Liver (tissue), 9 donors: ENCODE data around the gene PRKN. TPM values are rescaled to one million over a fixed set of nuclear protein-coding genes. Genes with fewer than 3 reads are reported as not detected.

Experiments
- DNase-seq: peaks from one replicate; pipeline ENCODE4 v3.0.0-alpha.2; 2017; ENCODE audit warnings: low spot score
- H3K27ac ChIP-seq, 2 donors: one replicate each; pipeline ENCODE4 v1.7.0; 2013; ENCODE audit warnings: inconsistent platforms in 2 of 2, low read length in 2 of 2, control low read depth in 1 of 2, low read depth in 1 of 2, mild to moderate bottlenecking in 1 of 2
- H3K27me3 ChIP-seq, 4 donors: one replicate each; pipeline versions ENCODE4 v1.6.1 to v1.7.0; 2013; ENCODE audit warnings: low read length in 3 of 4, inconsistent platforms in 1 of 4, mild to moderate bottlenecking in 1 of 4, moderate library complexity in 1 of 4; ENCODE audit not compliant: control insufficient read depth in 4 of 4, insufficient read depth in 4 of 4
- H3K36me3 ChIP-seq, 4 donors: one replicate each; pipeline versions ENCODE4 v1.6.1 to v1.7.0; 2013; ENCODE audit warnings: low read length in 3 of 4, mild to moderate bottlenecking in 3 of 4, low read depth in 1 of 4, moderate library complexity in 1 of 4; ENCODE audit not compliant: control insufficient read depth in 4 of 4, insufficient read depth in 3 of 4
- H3K4me1 ChIP-seq, 4 donors: one replicate each; pipeline versions ENCODE4 v1.6.1 to v1.7.0; 2013; ENCODE audit warnings: low read length in 3 of 4, mild to moderate bottlenecking in 3 of 4, moderate library complexity in 1 of 4; ENCODE audit not compliant: control insufficient read depth in 4 of 4, insufficient read depth in 4 of 4
- H3K4me3 ChIP-seq, 3 donors: one replicate each; pipeline versions ENCODE4 v1.6.1 to v1.7.0; 2013; ENCODE audit warnings: low read length in 3 of 3, control low read depth in 1 of 3, low read depth in 1 of 3, mild to moderate bottlenecking in 1 of 3
- H3K9ac ChIP-seq, 2 donors: one replicate each; pipeline ENCODE4 v1.7.0; 2013; ENCODE audit warnings: low read length in 2 of 2, mild to moderate bottlenecking in 2 of 2, moderate library complexity in 2 of 2, control low read depth in 1 of 2, low read depth in 1 of 2
- H3K9me3 ChIP-seq, 4 donors: one replicate each; pipeline versions ENCODE4 v1.6.1 to v1.7.0; 2013; ENCODE audit warnings: low read length in 3 of 4; ENCODE audit not compliant: control insufficient read depth in 4 of 4
- EGR1 ChIP-seq, 2 donors: IDR thresholded peaks; 2 replicates each; pipeline ENCODE4 v1.6.1; 2016 to 2018; ENCODE audit warnings: antibody characterized with exemption in 2 of 2, low read depth in 2 of 2
- FOXA2 ChIP-seq: IDR thresholded peaks from 2 replicates; pipeline ENCODE4 v1.6.1; 2016; ENCODE audit warnings: antibody characterized with exemption
- GABPA ChIP-seq, 2 donors: IDR thresholded peaks in 1 of 2; conservative IDR thresholded peaks in 1 of 2; 2 replicates each; pipeline ENCODE4 v1.6.1; 2016; ENCODE audit warnings: antibody characterized with exemption in 2 of 2, mild to moderate bottlenecking in 1 of 2, moderate library complexity in 1 of 2
- HNF4A ChIP-seq, 2 donors: conservative IDR thresholded peaks; 2 replicates each; pipeline ENCODE4 v1.6.1; 2016; ENCODE audit warnings: antibody characterized with exemption in 2 of 2, mild to moderate bottlenecking in 2 of 2
- HNF4G ChIP-seq: IDR thresholded peaks from 2 replicates; pipeline ENCODE4 v1.6.1; 2016; ENCODE audit warnings: antibody characterized with exemption
- NR2F2 ChIP-seq: IDR thresholded peaks from 2 replicates; pipeline ENCODE4 v1.6.1; 2016; ENCODE audit warnings: antibody characterized with exemption
- RAD21 ChIP-seq, 2 donors: IDR thresholded peaks; 2 replicates each; pipeline ENCODE4 v1.6.1; 2016; ENCODE audit warnings: antibody characterized with exemption in 2 of 2, mild to moderate bottlenecking in 2 of 2
- RXRA ChIP-seq, 2 donors: IDR thresholded peaks; 2 replicates each; pipeline ENCODE4 v1.6.1; 2017 to 2018; ENCODE audit warnings: antibody characterized with exemption in 2 of 2, mild to moderate bottlenecking in 1 of 2
- TAF1 ChIP-seq: conservative IDR thresholded peaks from 2 replicates; pipeline ENCODE4 v1.6.1; 2016; ENCODE audit warnings: antibody characterized with exemption, mild to moderate bottlenecking
- YY1 ChIP-seq: IDR thresholded peaks from 2 replicates; pipeline ENCODE4 v1.6.1; 2016; ENCODE audit warnings: antibody characterized with exemption, mild to moderate bottlenecking
- WGBS: extraction: QIAGEN DNeasy Blood & Tissue Kit; methylation state at CpG from one replicate; pipeline ENCODE4 v1.1.7; 2013; 5-methylcytosine and 5-hydroxymethylcytosine counted together
- polyA plus RNA-seq, 2 donors: library from polyadenylated mRNA; stranded (reverse) in 1 of 2; unstranded in 1 of 2; fragments of 200-250 nt in 1 of 2; fragments of >200 nt in 1 of 2; fragmentation: Nextera tagmentation in 1 of 2; extraction: Ambion mirVana in 1 of 2; gene quantifications; one replicate each; pipeline versions ENCODE4 v1.2.1 to v1.2.3, GENCODE V29; 2013 to 2015
- total RNA-seq, 2 donors: library from RNA; depleted of rRNA; stranded (reverse); fragments of >200 nt; gene quantifications; one replicate each; pipeline ENCODE4 v1.2.3, GENCODE V29; 2014
- TF ChIP-seq, protein P1 (sequence below): IDR thresholded peaks from 2 replicates; pipeline ENCODE4 v1.6.1; 2016; ENCODE audit warnings: antibody characterized with exemption
- TF ChIP-seq, protein P2 (sequence below): IDR thresholded peaks from 2 replicates; pipeline ENCODE4 v1.6.1; 2016; ENCODE audit warnings: antibody characterized with exemption
- TF ChIP-seq, protein P3 (sequence below): IDR thresholded peaks from 2 replicates; pipeline ENCODE4 v1.6.1; 2016; ENCODE audit warnings: antibody characterized with exemption
- TF ChIP-seq, protein P4 (sequence below): IDR thresholded peaks from 2 replicates; pipeline ENCODE4 v1.6.1; 2016; ENCODE audit warnings: antibody characterized with exemption, mild to moderate bottlenecking
- donor health status: healthy.
- donor health status: healthy.
- donor health status: healthy.
- donor health status: healthy.
- donor health status: healthy.

Gene PRKN
- total and polyA plus RNA-seq, 4 donors, result 0.47 to 4.1 (median 3.2) TPM

DNA sequence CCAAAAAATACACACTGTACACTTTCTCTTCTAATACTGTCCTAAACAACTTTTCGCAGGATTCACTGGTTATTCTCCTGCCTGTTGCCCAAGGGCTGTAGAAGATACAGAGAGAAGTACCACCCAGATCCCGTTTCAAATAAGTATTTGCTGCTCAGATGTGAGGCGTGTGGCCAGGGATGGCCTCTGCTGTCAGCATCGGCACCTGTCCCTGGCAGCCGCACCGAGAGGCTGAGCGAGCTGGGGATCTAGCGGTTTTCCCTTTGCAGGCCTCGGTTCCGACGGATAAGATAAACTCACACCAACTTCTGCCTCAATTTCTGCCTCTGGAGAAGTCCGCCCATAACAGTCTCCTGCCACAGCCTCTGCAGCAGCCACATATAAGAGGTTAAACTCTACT is 768.5 kb downstream of the PRKN start (continued):
- no peak for TF ChIP-seq NR2F2
- no peak for TF ChIP-seq FOXA2
- TF ChIP-seq RAD21 (IDR thresholded peaks at IDR 0.05), result no peak
- TF ChIP-seq, protein P1, sequence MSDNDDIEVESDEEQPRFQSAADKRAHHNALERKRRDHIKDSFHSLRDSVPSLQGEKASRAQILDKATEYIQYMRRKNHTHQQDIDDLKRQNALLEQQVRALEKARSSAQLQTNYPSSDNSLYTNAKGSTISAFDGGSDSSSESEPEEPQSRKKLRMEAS, result no peak
- TF ChIP-seq RXRA (IDR thresholded peaks at IDR 0.05), result no peak
- no peak for TF ChIP-seq YY1

DNA sequence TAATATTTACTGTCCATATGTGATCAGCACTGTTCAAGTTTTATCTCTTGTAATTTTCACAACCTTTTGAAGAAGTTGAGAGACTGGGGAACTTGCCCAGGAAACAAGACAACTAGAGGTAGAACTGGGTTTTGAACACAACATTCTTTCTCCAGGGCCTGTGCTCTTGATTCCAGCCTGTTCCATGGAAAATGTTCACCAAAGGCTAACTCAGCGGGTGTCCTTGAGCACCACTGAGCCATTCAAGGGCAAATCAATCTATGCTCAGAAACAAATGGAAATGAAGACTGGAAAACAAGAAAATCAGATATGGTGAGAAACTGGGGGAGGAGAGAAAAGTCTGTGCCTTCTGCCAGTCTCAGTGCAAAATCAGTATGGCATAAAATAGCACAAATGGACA is 771.5 kb downstream of the PRKN start:
- no peaks in the 10 kb centered on the region for H3K36me3 ChIP-seq
- H3K4me1 ChIP-seq, result no peaks in the 10 kb centered on the region
- H3K4me3 ChIP-seq, result no peak overlapping the region
- DNase-seq, result no peak
- no peak overlapping the region for H3K9ac ChIP-seq
- 93% methylated on average over 1 of the region's 1 CpG for WGBS
- H3K9me3 ChIP-seq, result no peaks in the 10 kb centered on the region
- no peaks in the 10 kb centered on the region for H3K27me3 ChIP-seq
- TF ChIP-seq RAD21 (IDR thresholded peaks at IDR 0.05) (no peak), YY1 (no peak), HNF4A (conservative IDR thresholded peaks at IDR 0.05) (no peak), HNF4G (no peak), NR2F2 (no peak), EGR1 (IDR thresholded peaks at IDR 0.05; ENCODE audit: low read depth in 2 of 2) (no peak), GABPA (IDR thresholded peaks at IDR 0.05 in 1 of 2, conservative IDR thresholded peaks at IDR 0.05 in 1 of 2) (no peak), RXRA (IDR thresholded peaks at IDR 0.05) (no peak), FOXA2 (no peak)
- TF ChIP-seq, protein P2, sequence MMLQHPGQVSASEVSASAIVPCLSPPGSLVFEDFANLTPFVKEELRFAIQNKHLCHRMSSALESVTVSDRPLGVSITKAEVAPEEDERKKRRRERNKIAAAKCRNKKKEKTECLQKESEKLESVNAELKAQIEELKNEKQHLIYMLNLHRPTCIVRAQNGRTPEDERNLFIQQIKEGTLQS, result no peak
- no peak overlapping the region for H3K27ac ChIP-seq

DNA sequence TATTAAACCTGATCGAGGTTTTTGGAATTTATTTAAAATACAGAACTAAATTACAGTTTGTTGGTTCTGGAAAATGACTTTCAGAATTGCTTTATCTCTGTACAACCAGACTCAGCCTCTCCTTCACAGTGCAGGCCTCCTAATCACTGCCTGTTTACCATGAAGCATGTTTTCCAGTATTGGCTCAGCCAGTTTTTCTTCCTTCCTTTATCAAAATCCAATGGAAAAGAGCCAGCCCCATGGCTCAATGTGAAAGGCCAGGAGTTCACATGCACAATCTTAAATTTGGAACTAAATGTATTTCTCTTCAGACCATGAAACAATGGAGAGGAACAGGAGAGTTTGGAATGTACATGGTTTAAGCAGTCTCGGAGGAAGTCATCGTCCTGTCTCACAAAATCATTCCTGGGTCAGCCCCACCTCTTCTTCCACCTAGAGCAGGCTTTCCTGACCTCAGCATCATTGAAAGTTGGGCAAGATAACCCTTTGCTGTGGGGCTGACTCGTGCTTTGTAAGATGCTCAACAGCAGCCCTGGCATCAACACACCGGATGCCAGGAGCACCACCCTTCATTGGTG is 772.8 kb downstream of the PRKN start:
- WGBS, result 76% methylated on average over 5 of the region's 5 CpGs

DNA sequence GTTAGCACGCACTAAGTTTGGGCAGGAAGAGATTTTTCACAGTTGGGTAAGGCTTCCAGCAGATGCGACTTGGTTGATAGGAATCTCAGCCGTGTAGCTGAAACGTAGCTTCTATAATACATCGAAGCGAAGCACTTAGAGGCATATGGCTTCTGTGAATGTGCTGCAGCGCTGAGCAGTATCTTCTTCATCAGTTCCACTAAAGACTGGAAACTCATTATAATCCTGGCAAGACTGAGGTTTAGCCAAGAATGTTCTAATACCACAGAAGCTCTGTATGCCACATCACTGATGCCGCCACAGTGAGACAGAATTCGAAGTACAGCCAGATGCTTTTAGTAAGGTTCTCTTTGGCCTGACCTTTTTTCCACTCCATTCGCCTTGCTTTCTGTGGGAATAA is 773.5 kb downstream of the PRKN start:
- no peaks in the 10 kb centered on the region for H3K9me3 ChIP-seq
- no peaks in the 10 kb centered on the region for H3K4me1 ChIP-seq
- H3K9ac ChIP-seq, result no peak overlapping the region
- DNase-seq, result no peak
- no peak overlapping the region for H3K4me3 ChIP-seq
- 89% methylated on average over 10 of the region's 10 CpGs for WGBS
- no peaks in the 10 kb centered on the region for H3K36me3 ChIP-seq
- TF ChIP-seq, protein P3, sequence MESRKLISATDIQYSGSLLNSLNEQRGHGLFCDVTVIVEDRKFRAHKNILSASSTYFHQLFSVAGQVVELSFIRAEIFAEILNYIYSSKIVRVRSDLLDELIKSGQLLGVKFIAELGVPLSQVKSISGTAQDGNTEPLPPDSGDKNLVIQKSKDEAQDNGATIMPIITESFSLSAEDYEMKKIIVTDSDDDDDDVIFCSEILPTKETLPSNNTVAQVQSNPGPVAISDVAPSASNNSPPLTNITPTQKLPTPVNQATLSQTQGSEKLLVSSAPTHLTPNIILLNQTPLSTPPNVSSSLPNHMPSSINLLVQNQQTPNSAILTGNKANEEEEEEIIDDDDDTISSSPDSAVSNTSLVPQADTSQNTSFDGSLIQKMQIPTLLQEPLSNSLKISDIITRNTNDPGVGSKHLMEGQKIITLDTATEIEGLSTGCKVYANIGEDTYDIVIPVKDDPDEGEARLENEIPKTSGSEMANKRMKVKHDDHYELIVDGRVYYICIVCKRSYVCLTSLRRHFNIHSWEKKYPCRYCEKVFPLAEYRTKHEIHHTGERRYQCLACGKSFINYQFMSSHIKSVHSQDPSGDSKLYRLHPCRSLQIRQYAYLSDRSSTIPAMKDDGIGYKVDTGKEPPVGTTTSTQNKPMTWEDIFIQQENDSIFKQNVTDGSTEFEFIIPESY, result no peak
- TF ChIP-seq YY1 (no peak), RXRA (IDR thresholded peaks at IDR 0.05) (no peak), FOXA2 (no peak)
- TF ChIP-seq, protein P4, sequence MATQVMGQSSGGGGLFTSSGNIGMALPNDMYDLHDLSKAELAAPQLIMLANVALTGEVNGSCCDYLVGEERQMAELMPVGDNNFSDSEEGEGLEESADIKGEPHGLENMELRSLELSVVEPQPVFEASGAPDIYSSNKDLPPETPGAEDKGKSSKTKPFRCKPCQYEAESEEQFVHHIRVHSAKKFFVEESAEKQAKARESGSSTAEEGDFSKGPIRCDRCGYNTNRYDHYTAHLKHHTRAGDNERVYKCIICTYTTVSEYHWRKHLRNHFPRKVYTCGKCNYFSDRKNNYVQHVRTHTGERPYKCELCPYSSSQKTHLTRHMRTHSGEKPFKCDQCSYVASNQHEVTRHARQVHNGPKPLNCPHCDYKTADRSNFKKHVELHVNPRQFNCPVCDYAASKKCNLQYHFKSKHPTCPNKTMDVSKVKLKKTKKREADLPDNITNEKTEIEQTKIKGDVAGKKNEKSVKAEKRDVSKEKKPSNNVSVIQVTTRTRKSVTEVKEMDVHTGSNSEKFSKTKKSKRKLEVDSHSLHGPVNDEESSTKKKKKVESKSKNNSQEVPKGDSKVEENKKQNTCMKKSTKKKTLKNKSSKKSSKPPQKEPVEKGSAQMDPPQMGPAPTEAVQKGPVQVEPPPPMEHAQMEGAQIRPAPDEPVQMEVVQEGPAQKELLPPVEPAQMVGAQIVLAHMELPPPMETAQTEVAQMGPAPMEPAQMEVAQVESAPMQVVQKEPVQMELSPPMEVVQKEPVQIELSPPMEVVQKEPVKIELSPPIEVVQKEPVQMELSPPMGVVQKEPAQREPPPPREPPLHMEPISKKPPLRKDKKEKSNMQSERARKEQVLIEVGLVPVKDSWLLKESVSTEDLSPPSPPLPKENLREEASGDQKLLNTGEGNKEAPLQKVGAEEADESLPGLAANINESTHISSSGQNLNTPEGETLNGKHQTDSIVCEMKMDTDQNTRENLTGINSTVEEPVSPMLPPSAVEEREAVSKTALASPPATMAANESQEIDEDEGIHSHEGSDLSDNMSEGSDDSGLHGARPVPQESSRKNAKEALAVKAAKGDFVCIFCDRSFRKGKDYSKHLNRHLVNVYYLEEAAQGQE, result no peak
- H3K27me3 ChIP-seq, result no peaks in the 10 kb centered on the region
- H3K27ac ChIP-seq, result no peak overlapping the region

More for the DNA sequence above, 772.8 kb downstream of the PRKN start:
- Histone ChIP-seq H3K36me3 (no peaks in the 10 kb centered on the region), H3K9me3 (no peaks in the 10 kb centered on the region), H3K4me1 (no peaks in the 10 kb centered on the region), H3K9ac (no peak overlapping the region), H3K27ac (no peak overlapping the region), H3K27me3 (no peaks in the 10 kb centered on the region), H3K4me3 (no peak overlapping the region)
- no peak for DNase-seq
- TF ChIP-seq RAD21 (IDR thresholded peaks at IDR 0.05), result peak in 1 of 2 donors; percentile 13
- TF ChIP-seq, protein P2, result no peak
- TF ChIP-seq TAF1, result no peak
- TF ChIP-seq NR2F2, result peak; percentile 77
